Activated CD8-positive, alpha-beta memory T cell treated with anti-CD3 and anti-CD28 coated beads for 4 hours (primary cell): Measurements from ENCODE around the gene ZYX.

ENCODE experiments used
- DNase-seq, 2 donors: peaks; one replicate each; pipeline ENCODE4 v3.0.0-alpha.2; 2020; ENCODE audit warnings: low read depth in 2 of 2

ZYX gene

GRCh38 chr7:143380646-143381426, at the start of gene ZYX:
Gene ZYX, plus strand, starts transcription at chr7:143381345. Its CDS starts 227 bp downstream, at chr7:143381572.
- peak; percentile 79 to 85 for DNase-seq

- DNase-seq: no peak
Observed at GRCh38 chr7:143334244-143334643, 46.9 kb upstream of the ZYX start.

GRCh38 chr7:143337216-143337615, 43.9 kb upstream of the ZYX start:
- DNase-seq: no peak

DNA sequence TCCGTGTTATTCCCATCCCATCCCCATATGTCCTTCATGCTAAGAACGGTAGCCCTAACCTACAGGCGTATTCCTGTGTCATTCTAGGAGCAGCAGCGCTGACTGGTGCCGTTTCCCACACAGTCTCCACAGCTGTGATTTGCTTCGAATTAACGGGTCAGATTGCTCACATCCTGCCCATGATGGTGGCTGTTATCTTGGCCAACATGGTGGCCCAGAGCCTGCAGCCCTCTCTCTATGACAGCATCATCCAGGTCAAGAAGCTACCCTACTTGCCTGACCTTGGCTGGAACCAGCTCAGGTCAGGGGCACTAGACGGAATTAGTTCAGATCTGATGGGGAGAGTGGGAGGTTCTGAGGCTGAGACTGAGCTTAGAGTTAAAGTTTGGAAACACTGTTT, 39.3 kb upstream of the ZYX start:
- DNase-seq: no peak

GRCh38 chr7:143343596-143343995, 37.5 kb upstream of the ZYX start:
- DNase-seq: no peak

DNA sequence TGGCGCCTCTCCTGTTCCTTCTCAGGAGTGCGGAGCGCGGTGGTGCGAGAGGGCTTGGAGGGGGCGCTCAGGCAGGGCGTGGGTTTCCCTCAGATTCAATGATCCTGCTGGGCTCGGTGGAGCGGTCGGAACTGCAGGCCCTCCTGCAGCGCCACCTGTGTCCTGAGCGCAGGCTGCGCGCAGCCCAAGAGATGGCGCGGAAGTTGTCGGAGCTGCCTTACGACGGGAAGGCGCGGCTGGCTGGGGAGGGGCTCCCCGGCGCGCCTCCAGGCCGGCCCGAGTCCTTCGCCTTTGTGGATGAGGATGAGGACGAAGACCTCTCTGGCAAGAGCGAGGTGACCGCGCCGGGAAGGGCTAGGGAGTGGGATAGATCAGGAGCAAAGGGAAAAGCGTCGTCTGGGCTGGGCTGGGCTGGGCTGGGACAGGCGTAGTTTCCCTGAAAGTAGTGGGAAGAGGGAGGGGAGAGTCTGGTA, 35.7 kb upstream of the ZYX start:
- DNase-seq: peak; percentile 30 to 33

DNA sequence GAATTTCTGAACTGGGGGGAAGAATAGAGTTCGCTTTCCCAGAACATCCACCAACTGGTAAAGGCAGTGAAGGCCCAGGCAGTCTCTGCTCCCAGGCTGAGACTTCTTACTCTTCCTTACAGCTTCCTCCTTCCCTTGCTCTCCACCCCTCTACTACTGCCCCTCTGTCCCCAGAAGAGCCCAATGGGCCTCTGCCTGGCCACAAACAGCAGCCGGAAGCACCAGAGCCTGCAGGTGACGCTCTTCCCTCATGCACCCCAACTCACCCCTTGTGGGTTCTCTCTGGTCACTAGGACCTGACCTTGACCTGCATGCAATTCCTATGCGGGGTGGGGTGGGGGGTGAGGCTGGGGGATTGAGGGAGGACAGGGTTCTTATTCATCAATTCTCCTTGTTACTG, 35.1 kb upstream of the ZYX start:
- no peak for DNase-seq

- DNase-seq: no peak
Observed at GRCh38 chr7:143347950-143348349, 33.2 kb upstream of the ZYX start.

GRCh38 chr7:143351060-143351459, 30.1 kb upstream of the ZYX start:
- DNase-seq: no peak

DNA sequence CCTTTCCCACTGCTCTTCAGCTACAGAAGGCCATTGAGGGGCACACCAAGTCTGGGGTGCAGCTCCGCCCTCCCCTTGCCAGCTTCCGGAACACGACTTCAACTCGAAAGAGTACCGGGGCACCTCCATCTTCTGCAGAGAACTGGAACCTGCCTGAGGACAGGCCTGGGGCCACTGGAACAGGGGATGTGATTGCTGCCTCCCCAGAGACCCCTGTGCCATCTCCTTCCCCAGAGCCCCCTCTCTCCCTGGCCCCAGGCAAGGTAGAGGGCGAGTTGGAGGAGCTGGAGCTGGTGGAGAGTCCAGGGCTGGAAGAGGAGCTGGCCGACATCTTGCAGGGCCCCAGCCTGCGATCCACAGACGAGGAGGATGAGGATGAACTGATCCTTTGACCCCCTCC, 29.6 kb upstream of the ZYX start:
- no peak for DNase-seq

DNA sequence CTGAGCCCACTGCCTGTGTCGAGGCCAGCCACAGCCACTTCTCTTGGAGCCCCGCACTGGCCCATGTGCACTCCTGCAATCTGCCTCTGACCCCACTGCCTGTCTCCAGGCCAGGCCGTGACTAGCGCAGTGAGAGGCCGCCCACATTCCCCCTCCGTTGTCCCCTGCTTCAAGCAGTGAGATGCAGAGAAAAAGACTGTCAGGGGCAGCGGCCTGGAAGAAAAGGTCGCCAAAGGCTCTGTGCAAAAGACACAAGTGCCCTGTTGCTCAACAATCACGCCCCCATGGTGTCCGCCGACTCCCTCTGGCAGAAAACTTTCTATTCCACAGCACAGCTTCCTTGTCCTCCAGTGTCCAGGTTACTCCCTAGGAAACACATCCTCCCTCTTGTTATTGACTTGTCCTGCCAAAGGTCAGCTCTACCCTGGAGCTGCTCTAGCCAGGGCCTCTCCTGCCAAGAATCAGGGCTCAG, 28.6 kb upstream of the ZYX start:
- no peak for DNase-seq

- no peak for DNase-seq
Observed at GRCh38 chr7:143354376-143354775, 26.8 kb upstream of the ZYX start.

DNA sequence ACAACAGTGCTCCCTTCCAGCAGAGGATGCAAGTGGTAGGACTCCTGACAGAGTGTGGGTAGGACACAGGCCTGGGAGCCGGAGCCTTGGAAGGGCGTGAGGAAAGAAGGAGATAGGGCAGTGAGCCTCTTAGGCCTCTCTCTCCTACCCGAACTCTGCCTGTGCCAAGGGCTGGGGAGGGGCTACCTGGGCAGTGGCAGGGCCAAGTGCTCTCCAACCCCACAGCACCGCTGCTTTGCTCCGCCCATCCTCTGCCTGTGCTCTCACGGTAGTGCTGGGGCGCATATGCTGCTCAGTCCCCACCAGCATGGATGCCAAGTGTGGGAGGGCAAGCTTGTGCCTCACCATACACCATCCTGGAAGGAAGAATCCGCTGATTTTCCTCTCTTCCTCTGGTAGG, 26.2 kb upstream of the ZYX start:
- DNase-seq: no peak

- DNase-seq: no peak
Observed at GRCh38 chr7:143355450-143356385, 25.4 kb upstream of the ZYX start.

- DNase-seq: no peak
Observed at GRCh38 chr7:143356414-143357050, 24.6 kb upstream of the ZYX start.

DNA sequence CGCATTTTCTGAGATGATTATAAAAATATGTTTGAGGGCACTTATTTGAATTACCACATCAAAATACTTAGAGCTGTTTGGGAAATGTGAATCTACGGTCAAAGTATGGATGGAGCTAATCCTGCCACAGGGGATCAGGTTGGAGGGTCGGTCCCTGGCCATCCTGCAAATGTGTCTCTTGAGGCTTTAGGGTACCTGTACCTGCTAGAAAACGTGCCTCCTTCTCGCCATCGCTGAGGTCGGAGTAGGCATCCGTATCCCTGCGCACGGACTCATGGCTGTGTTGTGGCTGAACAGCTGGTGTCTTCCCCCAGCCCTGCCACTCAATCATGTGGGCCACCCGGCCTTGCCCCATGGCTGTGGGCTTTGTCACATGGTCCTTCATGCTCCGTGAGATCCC, 22.5 kb upstream of the ZYX start:
- DNase-seq: no peak

- no peak for DNase-seq
Observed at GRCh38 chr7:143359771-143360353, 21.3 kb upstream of the ZYX start.

GRCh38 chr7:143360788-143361551, 20.2 kb upstream of the ZYX start:
- DNase-seq: no peak

- no peak for DNase-seq
Observed at GRCh38 chr7:143361552-143362130, 19.5 kb upstream of the ZYX start.
